OCI-LY1 (cell line): Measurements from ENCODE around the gene UQCRC2.

Experiments
- CTCF ChIP-seq: fragments of 200-600 bp; sonication (generic), shearing (Covaris generic); IDR thresholded peaks from 2 replicates; pipeline ENCODE4 v1.5.1; 2017; ENCODE audit warnings: mild to moderate bottlenecking, antibody characterized with exemption, low read length, moderate library complexity, mixed read lengths
- EZH2 ChIP-seq: fragments of 200-600 bp; sonication (generic), shearing (Covaris generic); IDR thresholded peaks from 2 replicates; pipeline ENCODE4 v1.8.0; 2017; ENCODE audit warnings: borderline replicate concordance, mixed run types, mild to moderate bottlenecking, antibody characterized with exemption, low read length, moderate library complexity, mixed read lengths

GRCh38 chr16:22029632-22030031 lies 76.5 kb downstream of the UQCRC2 start:
- TF ChIP-seq CTCF, result no peak
- TF ChIP-seq EZH2, result no peak
